BE2C (cell line): ENCODE data around the gene ATP2B1.

Experiments
- DNase-seq: peaks from one replicate; pipeline ENCODE4 v3.0.0-alpha.2; 2020
- H3K27me3 ChIP-seq: fragments of 250-450 bp; sonication (Bioruptor Pico); 2 replicates; pipeline ENCODE4 v1.5.1; 2020; ENCODE audit warnings: mild to moderate bottlenecking
- H3K36me3 ChIP-seq: fragments of 250-450 bp; sonication (Bioruptor Pico); 2 replicates; pipeline ENCODE4 v1.5.1; 2020; ENCODE audit warnings: mild to moderate bottlenecking
- H3K4me1 ChIP-seq: fragments of 250-450 bp; sonication (Bioruptor Pico); 2 replicates; pipeline ENCODE4 v1.5.1; 2020
- H3K4me3 ChIP-seq: 2 replicates; pipeline ENCODE4 v1.5.1; 2011; ENCODE audit warnings: low read depth, low read length
- H3K9me3 ChIP-seq: fragments of 250-450 bp; sonication (Bioruptor Pico); 2 replicates; pipeline ENCODE4 v1.5.1; 2020
- TF ChIP-seq, protein P1 (sequence below): IDR thresholded peaks from 2 replicates; pipeline ENCODE4 v1.5.1; 2012; ENCODE audit warnings: mild to moderate bottlenecking, low read depth, low read length

The ATP2B1 gene

DNA sequence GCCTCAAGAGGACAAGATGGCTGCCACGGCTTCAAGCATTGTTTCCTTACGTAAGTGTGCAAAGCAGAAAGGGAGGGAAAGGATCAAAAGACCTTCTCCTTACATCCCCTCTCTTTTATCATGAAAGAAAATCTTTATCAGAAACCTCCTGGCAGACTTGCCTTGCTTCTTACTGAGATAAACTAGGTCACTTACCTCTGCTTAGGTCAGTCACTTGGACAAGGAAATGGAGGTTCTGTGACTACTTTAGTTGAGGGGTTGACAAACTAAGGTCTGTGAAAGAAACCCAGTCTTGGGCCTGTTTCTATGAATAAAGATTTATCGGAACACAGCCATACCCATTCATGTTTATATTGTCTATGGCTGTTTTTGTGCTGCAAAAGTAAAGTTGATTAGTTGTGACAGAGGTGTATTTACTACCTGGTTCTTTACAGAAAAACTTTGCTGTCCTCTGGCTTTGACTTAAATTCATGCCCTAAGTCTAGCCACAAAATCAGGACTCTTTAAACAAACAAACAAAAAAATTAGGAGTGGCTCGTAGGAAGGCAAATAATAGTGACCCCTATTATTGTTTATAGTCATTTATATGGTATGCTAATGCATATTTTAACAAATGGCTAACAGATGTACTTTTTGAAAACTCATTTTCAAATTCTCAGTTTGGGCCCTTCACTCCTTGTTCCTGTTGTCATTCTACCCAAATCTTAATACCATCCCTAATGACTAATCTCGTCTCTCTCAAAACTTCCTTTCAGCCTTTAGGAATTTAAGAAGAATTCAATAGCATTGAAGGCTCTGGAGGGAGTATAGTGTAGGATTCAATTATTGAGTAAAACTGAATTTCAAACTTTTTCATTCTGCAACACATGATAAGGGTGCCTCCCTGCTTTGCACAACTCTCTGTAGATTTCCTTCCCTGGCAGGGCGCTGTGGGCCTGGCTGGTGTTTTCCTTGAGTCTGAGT lies 42.0 kb upstream of the ATP2B1 start:
- no peak for DNase-seq
- Histone ChIP-seq H3K36me3 (no peaks in the 10 kb centered on the region), H3K4me3 (no peak overlapping the region), H3K4me1 (no peaks in the 10 kb centered on the region), H3K27me3 (no peaks in the 10 kb centered on the region), H3K9me3 (no peaks in the 10 kb centered on the region)
- TF ChIP-seq, protein P1, sequence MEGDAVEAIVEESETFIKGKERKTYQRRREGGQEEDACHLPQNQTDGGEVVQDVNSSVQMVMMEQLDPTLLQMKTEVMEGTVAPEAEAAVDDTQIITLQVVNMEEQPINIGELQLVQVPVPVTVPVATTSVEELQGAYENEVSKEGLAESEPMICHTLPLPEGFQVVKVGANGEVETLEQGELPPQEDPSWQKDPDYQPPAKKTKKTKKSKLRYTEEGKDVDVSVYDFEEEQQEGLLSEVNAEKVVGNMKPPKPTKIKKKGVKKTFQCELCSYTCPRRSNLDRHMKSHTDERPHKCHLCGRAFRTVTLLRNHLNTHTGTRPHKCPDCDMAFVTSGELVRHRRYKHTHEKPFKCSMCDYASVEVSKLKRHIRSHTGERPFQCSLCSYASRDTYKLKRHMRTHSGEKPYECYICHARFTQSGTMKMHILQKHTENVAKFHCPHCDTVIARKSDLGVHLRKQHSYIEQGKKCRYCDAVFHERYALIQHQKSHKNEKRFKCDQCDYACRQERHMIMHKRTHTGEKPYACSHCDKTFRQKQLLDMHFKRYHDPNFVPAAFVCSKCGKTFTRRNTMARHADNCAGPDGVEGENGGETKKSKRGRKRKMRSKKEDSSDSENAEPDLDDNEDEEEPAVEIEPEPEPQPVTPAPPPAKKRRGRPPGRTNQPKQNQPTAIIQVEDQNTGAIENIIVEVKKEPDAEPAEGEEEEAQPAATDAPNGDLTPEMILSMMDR: no peak

DNA sequence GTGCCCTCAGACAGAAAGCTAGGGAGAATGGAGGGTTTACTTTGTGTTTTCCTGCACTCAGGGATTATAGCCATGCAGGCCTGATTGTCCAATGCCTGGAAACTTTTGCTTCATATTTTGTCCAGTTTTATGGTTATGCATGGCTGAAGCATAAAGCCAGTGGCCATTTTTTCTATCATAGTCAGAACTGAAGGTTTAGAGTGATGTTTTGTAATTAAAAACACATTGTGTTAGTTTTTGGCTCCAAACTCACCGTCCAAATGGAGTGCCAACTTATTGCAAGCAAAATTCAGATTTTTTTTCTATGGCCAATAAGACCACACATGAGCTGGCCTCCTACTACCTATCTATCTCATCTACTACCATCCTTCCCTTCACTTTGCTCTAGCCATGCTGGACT lies 40.2 kb upstream of the ATP2B1 start:
- TF ChIP-seq, protein P1: no peak
- no peaks in the 10 kb centered on the region for H3K4me1 ChIP-seq
- DNase-seq: no peak
- no peaks in the 10 kb centered on the region for H3K36me3 ChIP-seq
- no peak overlapping the region for H3K4me3 ChIP-seq
- H3K27me3 ChIP-seq: no peaks in the 10 kb centered on the region
- H3K9me3 ChIP-seq: no peaks in the 10 kb centered on the region

DNA sequence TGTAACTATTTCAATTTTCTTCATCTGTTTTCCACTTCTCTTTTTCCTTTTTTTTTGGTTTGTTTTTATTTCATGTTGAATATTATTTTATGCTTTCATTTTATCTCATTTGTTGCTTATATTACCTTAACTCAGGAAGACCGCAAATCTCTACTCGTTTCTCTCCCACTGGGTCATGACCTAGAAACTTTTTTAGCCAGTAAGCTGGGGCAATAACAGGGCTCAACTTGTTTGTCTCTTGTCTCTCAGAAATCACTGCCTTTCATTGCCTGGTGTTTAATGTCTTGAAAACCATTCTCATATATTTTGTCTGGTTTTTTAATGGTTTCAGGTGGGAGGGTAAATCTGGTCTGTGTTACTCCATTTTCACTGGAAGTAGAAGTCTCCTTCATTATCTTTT lies 36.6 kb upstream of the ATP2B1 start:
- Histone ChIP-seq H3K36me3 (no peaks in the 10 kb centered on the region), H3K9me3 (no peaks in the 10 kb centered on the region), H3K4me1 (no peaks in the 10 kb centered on the region), H3K4me3 (no peak overlapping the region), H3K27me3 (no peaks in the 10 kb centered on the region)
- TF ChIP-seq, protein P1: no peak
- no peak for DNase-seq

DNA sequence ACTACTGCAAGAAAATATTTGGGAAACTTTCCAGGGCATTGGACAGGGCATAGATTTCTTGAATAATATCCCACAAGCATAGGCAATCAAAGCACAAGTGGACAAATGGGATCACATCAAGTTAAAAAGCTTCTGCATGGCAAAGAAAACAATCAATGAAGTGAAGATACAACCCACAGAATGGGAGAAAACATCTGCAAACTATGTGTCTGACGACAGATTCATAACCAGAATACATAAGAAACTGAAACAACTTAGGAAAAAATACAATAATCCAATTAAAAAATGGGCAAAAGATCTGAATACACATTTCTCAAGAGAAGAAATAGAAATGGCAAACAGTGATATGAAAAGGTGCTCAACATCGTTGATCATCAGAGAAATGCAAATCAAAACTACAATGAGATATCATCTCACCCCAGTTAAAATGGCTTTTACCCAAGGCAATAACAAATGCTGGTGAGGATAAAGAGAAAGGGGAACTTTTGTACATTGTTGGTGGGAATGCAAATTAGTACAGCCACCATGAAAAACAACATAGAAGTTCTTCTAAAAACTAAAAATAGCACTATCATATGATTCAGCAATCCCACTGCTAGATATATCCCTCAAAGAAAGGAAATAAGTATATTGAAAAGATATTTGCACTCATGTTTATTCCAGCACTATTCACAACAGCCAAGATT lies 33.8 kb upstream of the ATP2B1 start:
- H3K9me3 ChIP-seq: no peaks in the 10 kb centered on the region
- TF ChIP-seq, protein P1: no peak
- H3K27me3 ChIP-seq: no peaks in the 10 kb centered on the region
- DNase-seq: no peak
- no peaks in the 10 kb centered on the region for H3K36me3 ChIP-seq
- no peaks in the 10 kb centered on the region for H3K4me1 ChIP-seq
- H3K4me3 ChIP-seq: no peak overlapping the region

DNA sequence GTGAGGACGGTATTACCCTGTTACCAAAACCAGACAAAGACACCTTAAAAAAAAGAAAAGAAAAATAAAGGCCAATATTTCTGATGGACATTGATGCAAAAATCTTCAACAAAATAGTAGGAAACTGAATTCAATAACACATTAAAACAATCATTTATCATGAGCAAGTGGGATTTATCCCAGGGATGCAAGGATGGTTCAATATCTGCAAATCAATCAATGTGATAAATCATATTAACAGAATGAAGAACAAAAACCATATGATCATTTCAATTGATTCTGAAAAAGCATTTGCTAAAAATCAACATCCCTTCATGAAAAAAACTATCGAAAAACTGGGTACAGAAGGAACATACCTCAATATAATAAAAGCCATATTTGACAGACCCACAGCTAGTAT lies 32.3 kb upstream of the ATP2B1 start:
- H3K9me3 ChIP-seq: no peaks in the 10 kb centered on the region
- H3K27me3 ChIP-seq: no peaks in the 10 kb centered on the region
- H3K4me1 ChIP-seq: no peaks in the 10 kb centered on the region
- TF ChIP-seq, protein P1: no peak
- no peaks in the 10 kb centered on the region for H3K36me3 ChIP-seq
- no peak overlapping the region for H3K4me3 ChIP-seq
- DNase-seq: no peak

DNA sequence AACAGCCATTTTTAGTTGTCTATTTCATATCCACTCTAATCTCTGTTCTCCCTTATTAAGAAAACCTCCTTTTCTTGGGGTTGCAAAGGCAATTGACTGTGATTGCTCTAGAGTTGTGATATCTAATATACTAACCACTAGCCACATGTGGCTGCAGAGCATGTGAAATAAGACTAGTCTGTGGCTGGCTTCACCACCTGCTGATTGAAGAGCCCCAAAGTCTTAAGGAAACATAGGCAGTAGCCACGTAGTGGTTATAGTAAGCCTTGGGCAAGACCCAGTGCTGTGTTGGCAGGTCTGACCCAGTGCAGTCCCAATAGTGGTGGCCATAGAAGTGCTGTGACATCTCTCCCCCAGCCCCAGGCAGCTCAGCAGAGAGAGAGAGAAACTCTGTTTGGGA lies 28.4 kb upstream of the ATP2B1 start:
- H3K36me3 ChIP-seq: no peaks in the 10 kb centered on the region
- no peaks in the 10 kb centered on the region for H3K4me1 ChIP-seq
- H3K4me3 ChIP-seq: no peak overlapping the region
- TF ChIP-seq, protein P1: no peak
- DNase-seq: no peak
- H3K9me3 ChIP-seq: no peaks in the 10 kb centered on the region
- no peaks in the 10 kb centered on the region for H3K27me3 ChIP-seq
